OCI-LY1 (cell line): ENCODE measurements around the gene HOXC5.

Experiments used
- H2AFZ ChIP-seq: fragments of 200-600 bp; sonication (generic), shearing (Covaris generic); 2 replicates; pipeline ENCODE4 v1.6.0; 2014; ENCODE audit warnings: antibody characterized with exemption, mild to moderate bottlenecking, low read length
- H3F3A ChIP-seq: fragments of 200-600 bp; sonication (generic), shearing (Covaris generic); 2 replicates; pipeline ENCODE4 v1.6.0; 2014; ENCODE audit warnings: mild to moderate bottlenecking, antibody characterized with exemption, low read length, moderate library complexity; ENCODE audit not compliant: insufficient read depth
- H3K27ac ChIP-seq: fragments of 200-600 bp; sonication (generic); 2 replicates; pipeline ENCODE4 v1.5.1; 2014; ENCODE audit warnings: low read length, mixed run types, mild to moderate bottlenecking, low read depth; ENCODE audit not compliant: poor library complexity, severe bottlenecking
- H3K27me3 ChIP-seq: fragments of 200-600 bp; sonication (generic); 2 replicates; pipeline ENCODE4 v1.6.0; 2014; ENCODE audit warnings: antibody characterized with exemption, mild to moderate bottlenecking, low read length, moderate library complexity; ENCODE audit not compliant: insufficient read depth
- H3K36me3 ChIP-seq: fragments of 200-600 bp; sonication (generic); 2 replicates; pipeline ENCODE4 v1.6.1; 2014; ENCODE audit warnings: mild to moderate bottlenecking, antibody characterized with exemption, low read length, moderate library complexity, mixed read lengths; ENCODE audit not compliant: insufficient read depth
- H3K4me1 ChIP-seq: fragments of 200-600 bp; sonication (generic); 2 replicates; pipeline ENCODE4 v1.5.1; 2014; ENCODE audit warnings: mild to moderate bottlenecking, low read length, moderate library complexity; ENCODE audit not compliant: insufficient read depth, severe bottlenecking
- H3K4me2 ChIP-seq: fragments of 200-600 bp; sonication (generic), shearing (Covaris generic); 2 replicates; pipeline ENCODE4 v1.6.1; 2014; ENCODE audit warnings: low read length
- H3K4me3 ChIP-seq: fragments of 200-600 bp; sonication (generic); 2 replicates; pipeline ENCODE4 v1.5.1; 2014; ENCODE audit warnings: low read length, low read depth, mild to moderate bottlenecking, mixed read lengths; ENCODE audit not compliant: poor library complexity, severe bottlenecking
- H3K79me2 ChIP-seq: fragments of 200-600 bp; shearing (Covaris generic); 2 replicates; pipeline ENCODE4 v1.6.1; 2016; ENCODE audit warnings: mixed run types, low read length, mixed read lengths; ENCODE audit not compliant: insufficient read depth
- H3K9ac ChIP-seq: fragments of 200-600 bp; sonication (generic), shearing (Covaris generic); 2 replicates; pipeline ENCODE4 v1.6.1; 2014; ENCODE audit warnings: mild to moderate bottlenecking, low read length, mixed read lengths
- H3K9me2 ChIP-seq: fragments of 200-600 bp; sonication (generic), shearing (Covaris generic); 2 replicates; pipeline ENCODE4 v1.6.1; 2014; ENCODE audit warnings: low read depth, mild to moderate bottlenecking, low read length, mixed read lengths
- H3K9me3 ChIP-seq: fragments of 200-600 bp; shearing (Covaris generic); 2 replicates; pipeline ENCODE4 v1.6.1; 2014; ENCODE audit warnings: low read length, mixed read lengths
- H4K20me1 ChIP-seq: fragments of 200-600 bp; sonication (generic), shearing (Covaris generic); 2 replicates; pipeline ENCODE4 v1.6.0; 2016; ENCODE audit warnings: mild to moderate bottlenecking, low read length; ENCODE audit not compliant: insufficient read depth
- CTCF ChIP-seq: fragments of 200-600 bp; sonication (generic), shearing (Covaris generic); IDR thresholded peaks from 2 replicates; pipeline ENCODE4 v1.5.1; 2017; ENCODE audit warnings: mild to moderate bottlenecking, antibody characterized with exemption, low read length, moderate library complexity, mixed read lengths
- EZH2 ChIP-seq: fragments of 200-600 bp; sonication (generic), shearing (Covaris generic); IDR thresholded peaks from 2 replicates; pipeline ENCODE4 v1.8.0; 2017; ENCODE audit warnings: borderline replicate concordance, mixed run types, mild to moderate bottlenecking, antibody characterized with exemption, low read length, moderate library complexity, mixed read lengths

Gene HOXC5

GRCh38 chr12:54021432-54022013, 11.3 kb upstream of the HOXC5 start:
- Histone ChIP-seq H3K4me3 (no peak overlapping the region), H3K27ac (no peak overlapping the region), H3K9me3 (no peaks in the 10 kb centered on the region), H3K79me2 (no peaks in the 10 kb centered on the region), H3K4me1 (peaks cover 26% of the 10 kb centered on the region), H3K27me3 (peaks cover 6% of the 10 kb centered on the region; the same call in 1 of the 2 replicates), H4K20me1 (no peaks in the 10 kb centered on the region), H3K4me2 (peak overlapping the region; percentile 8; the same call in 1 of the 2 replicates), H3K9ac (no peak overlapping the region), H3K9me2 (no peaks in the 10 kb centered on the region), H3F3A (no peaks in the 10 kb centered on the region), H3K36me3 (no peaks in the 10 kb centered on the region), H2AFZ (no peak overlapping the region)
- TF ChIP-seq EZH2 (no peak), CTCF (peak; percentile 21; the same call in 1 of the 2 replicates)

GRCh38 chr12:54022960-54023884, 9.6 kb upstream of the HOXC5 start:
- peaks cover 6% of the 10 kb centered on the region; the same call in 1 of the 2 replicates for H3K27me3 ChIP-seq
- no peak overlapping the region for H3K4me3 ChIP-seq
- H4K20me1 ChIP-seq, result no peaks in the 10 kb centered on the region
- no peak overlapping the region for H2AFZ ChIP-seq
- no peaks in the 10 kb centered on the region for H3K36me3 ChIP-seq
- H3K79me2 ChIP-seq, result no peaks in the 10 kb centered on the region
- H3K4me1 ChIP-seq, result peaks cover 25% of the 10 kb centered on the region
- TF ChIP-seq EZH2, result no peak
- TF ChIP-seq CTCF, result no peak
- H3K9me3 ChIP-seq, result no peaks in the 10 kb centered on the region
- H3K9me2 ChIP-seq, result no peaks in the 10 kb centered on the region
- H3K9ac ChIP-seq, result no peak overlapping the region
- no peak overlapping the region for H3K27ac ChIP-seq
- no peak overlapping the region for H3K4me2 ChIP-seq
- H3F3A ChIP-seq, result no peaks in the 10 kb centered on the region

- H4K20me1 ChIP-seq, result no peaks in the 10 kb centered on the region
These were observed 8.7 kb upstream of the HOXC5 start for GRCh38 chr12:54024127-54024526.

More at GRCh38 chr12:54024127-54024526, 8.7 kb upstream of the HOXC5 start:
- Histone ChIP-seq H3K4me3 (no peak overlapping the region), H3K79me2 (no peaks in the 10 kb centered on the region), H3K9me2 (no peaks in the 10 kb centered on the region), H2AFZ (no peak overlapping the region), H3K4me2 (no peak overlapping the region), H3K4me1 (peaks cover 17% of the 10 kb centered on the region), H3F3A (no peaks in the 10 kb centered on the region), H3K36me3 (no peaks in the 10 kb centered on the region), H3K9me3 (no peaks in the 10 kb centered on the region), H3K27me3 (peaks cover 6% of the 10 kb centered on the region; the same call in 1 of the 2 replicates), H3K27ac (no peak overlapping the region), H3K9ac (no peak overlapping the region)
- TF ChIP-seq EZH2 (no peak), CTCF (no peak)
